PC-9 (cell line): ENCODE data around the gene HCAR1. TPM values are rescaled to one million over a fixed set of nuclear protein-coding genes. Genes with fewer than 3 reads are reported as not detected.
"Not testable (repeated sequence)": the region's sequence is repeated elsewhere in the genome, so short reads cannot be mapped to it uniquely, and the experiment has no call there.

ENCODE experiments used
- BruUV-seq: library from RNA; stranded (reverse); fragments of 400-500 nt; replicated peaks from 2 replicates; lab custom pipeline; 2021; lab: Mats Ljungman, UMichigan
- CTCF ChIA-PET: fragments of 300-600 bp; sonication (Branson Sonifier 250); formaldehyde crosslinking; loops from one replicate; lab custom pipeline; 2022; ENCODE audit warnings: antibody characterized with exemption; lab: Charles Lee
- POLR2A ChIA-PET: fragments of 300-600 bp; sonication (Branson Sonifier 250); formaldehyde crosslinking; loops from one replicate; lab custom pipeline; 2022; ENCODE audit warnings: antibody characterized with exemption; ENCODE audit not compliant: unreplicated experiment; lab: Charles Lee
- DNase-seq, 2 experiments: peaks; one replicate each; pipeline versions ENCODE4 v3.0.0 to v3.0.0-alpha.2; 2015 to 2022; ENCODE audit warnings: mixed read lengths in 1 of 2
- H2AFZ ChIP-seq: fragments of 200-600 bp; sonication (generic); 2 replicates; pipeline ENCODE4 v1.8.1; 2017; ENCODE audit warnings: antibody characterized with exemption
- H3F3A ChIP-seq: fragments of 200-600 bp; sonication (generic); 2 replicates; pipeline ENCODE4 v1.8.1; 2017; ENCODE audit warnings: antibody characterized with exemption, mild to moderate bottlenecking, low read depth; ENCODE audit not compliant: insufficient read depth
- H3K27ac ChIP-seq: fragments of 200-600 bp; sonication (generic); 2 replicates; pipeline ENCODE4 v1.6.1; 2016; ENCODE audit warnings: mixed run types
- H3K27me3 ChIP-seq: fragments of 200-600 bp; sonication (generic); 2 replicates; pipeline ENCODE4 v1.6.1; 2016; ENCODE audit warnings: low read depth, mixed run types; ENCODE audit not compliant: insufficient read depth
- H3K36me3 ChIP-seq: fragments of 200-600 bp; sonication (generic); 2 replicates; pipeline ENCODE4 v1.6.1; 2016; ENCODE audit warnings: low read depth, mixed run types
- H3K4me1 ChIP-seq: fragments of 200-600 bp; sonication (generic); replicated peaks from 2 replicates; pipeline ENCODE4 v1.6.1; 2016; ENCODE audit warnings: mixed run types; ENCODE audit not compliant: insufficient read depth
- H3K4me2 ChIP-seq: fragments of 200-600 bp; sonication (generic); 2 replicates; pipeline ENCODE4 v1.6.1; 2017; ENCODE audit warnings: mixed run types
- H3K4me3 ChIP-seq: fragments of 200-600 bp; sonication (generic); 2 replicates; pipeline ENCODE4 v1.6.1; 2016; ENCODE audit warnings: mixed run types
- H3K79me2 ChIP-seq: fragments of 200-600 bp; sonication (generic); 2 replicates; pipeline ENCODE4 v1.6.1; 2017; ENCODE audit warnings: low read depth, mixed run types
- H3K9me2 ChIP-seq: fragments of 200-600 bp; sonication (generic); 2 replicates; pipeline ENCODE4 v1.8.1; 2017; ENCODE audit warnings: mild to moderate bottlenecking; ENCODE audit not compliant: insufficient read depth
- H3K9me3 ChIP-seq: fragments of 200-600 bp; sonication (generic); 2 replicates; pipeline ENCODE4 v1.8.1; 2016; ENCODE audit warnings: low read depth; ENCODE audit not compliant: insufficient read depth
- H4K20me1 ChIP-seq: fragments of 200-600 bp; sonication (generic); 2 replicates; pipeline ENCODE4 v1.8.1; 2017; ENCODE audit not compliant: insufficient read depth
- intact Hi-C: fragments of 100-400 bp; cut with micrococcal nuclease; formaldehyde crosslinking; loops from one replicate; pipeline ENCODE4 v1.10.0; 2022; ENCODE audit not compliant: unreplicated experiment
- total RNA-seq: library from RNA; stranded (reverse); gene quantifications from 2 replicates; pipeline ENCODE4 v1.2.3, GENCODE V29; 2021

Gene HCAR1
- total RNA-seq, 1 experiment from 2014 or later, result 5.2 TPM

GRCh38 chr12:122709287-122709686, 21.4 kb downstream of the HCAR1 start:
- H3K4me3 ChIP-seq, H3K27me3 ChIP-seq, H3K9me2 ChIP-seq, DNase-seq, H2AFZ ChIP-seq, H3K36me3 ChIP-seq, CTCF ChIA-PET, H4K20me1 ChIP-seq, intact Hi-C loops, POLR2A ChIA-PET, BruUV-seq, H3K79me2 ChIP-seq, H3K9me3 ChIP-seq: not testable (repeated sequence)
- peaks cover 43% of the 10 kb centered on the region for H3K4me1 ChIP-seq
- peaks cover 23% of the 10 kb centered on the region; the same call in 1 of the 2 replicates for H3F3A ChIP-seq
- H3K4me2 ChIP-seq, result peak overlapping the region; percentile 61
- H3K27ac ChIP-seq, result peak overlapping the region; percentile 60

- DNase-seq, H3K36me3 ChIP-seq, BruUV-seq, H3K9me3 ChIP-seq, H2AFZ ChIP-seq, H3K9me2 ChIP-seq, CTCF ChIA-PET, POLR2A ChIA-PET, H4K20me1 ChIP-seq, H3K4me3 ChIP-seq, intact Hi-C loops, H3K27me3 ChIP-seq: not testable (repeated sequence)
- Histone ChIP-seq H3K4me2 (peak overlapping the region; percentile 79), H3F3A (peaks cover 16% of the 10 kb centered on the region; the same call in 1 of the 2 replicates), H3K27ac (0 out of 2 replicates have a peak overlapping the region, but pooled peaks have one; percentile 23), H3K4me1 (peaks cover 45% of the 10 kb centered on the region), H3K79me2 (peaks cover 28% of the 10 kb centered on the region)
These were observed 26.8 kb downstream of the HCAR1 start for GRCh38 chr12:122703841-122704240.

GRCh38 chr12:122702890-122703611, 27.6 kb downstream of the HCAR1 start, which contains the start of gene HCAR2:
Gene HCAR2, minus strand, starts transcription at chr12:122703357. Its CDS starts 74 bp downstream, at chr12:122703283.
- peaks cover 13% of the 10 kb centered on the region; the same call in 1 of the 2 replicates for H3F3A ChIP-seq
- H3K9me3 ChIP-seq, POLR2A ChIA-PET, H3K9me2 ChIP-seq, BruUV-seq, H4K20me1 ChIP-seq, CTCF ChIA-PET, H3K27me3 ChIP-seq, H3K36me3 ChIP-seq, intact Hi-C loops: not testable (repeated sequence)
- DNase-seq, result peak in 1 of 2 experiments; percentile 84
- H3K4me3 ChIP-seq, result peak within 1 kb of the TSS; percentile 45
- H3K4me2 ChIP-seq, result peak within 1 kb of the TSS; percentile 79
- H3K4me1 ChIP-seq, result peaks cover 49% of the 10 kb centered on the region
- H3K79me2 ChIP-seq, result peaks cover 28% of the 10 kb centered on the region
- peak within 1 kb of the TSS; percentile 31 for H3K27ac ChIP-seq
- H2AFZ ChIP-seq, result peak within 1 kb of the TSS; percentile 61; the same call in 1 of the 2 replicates

DNA sequence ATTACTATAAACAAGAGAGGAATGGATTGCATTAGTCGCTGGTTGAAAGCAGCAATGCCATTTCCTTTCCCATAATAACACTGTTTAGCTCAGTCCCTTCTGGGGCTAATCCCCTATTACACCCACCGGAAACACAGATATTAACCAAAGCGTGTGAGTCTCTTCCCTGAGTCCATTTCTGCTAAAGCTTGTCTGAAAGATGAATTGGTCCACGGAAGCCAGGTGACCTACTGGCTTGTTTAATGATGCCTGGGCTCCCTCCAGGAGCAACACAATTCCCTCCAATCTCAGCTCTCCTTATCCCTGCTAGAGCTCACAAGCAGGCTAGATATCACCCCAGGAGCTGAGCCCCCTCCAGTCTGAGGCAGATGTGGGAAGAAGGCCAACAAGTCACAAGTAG, 29.2 kb downstream of the HCAR1 start:
- H2AFZ ChIP-seq, CTCF ChIA-PET, H3K27me3 ChIP-seq, intact Hi-C loops, H4K20me1 ChIP-seq, H3K36me3 ChIP-seq, H3K9me2 ChIP-seq, DNase-seq, BruUV-seq, POLR2A ChIA-PET, H3K9me3 ChIP-seq: not testable (repeated sequence)
- peak overlapping the region; percentile 32; the same call in 1 of the 2 replicates for H3K4me3 ChIP-seq
- H3F3A ChIP-seq, result peaks cover 21% of the 10 kb centered on the region
- peaks cover 22% of the 10 kb centered on the region for H3K79me2 ChIP-seq
- H3K4me2 ChIP-seq, result peak overlapping the region; percentile 79
- 0 out of 2 replicates have a peak overlapping the region, but pooled peaks have one; percentile 6 for H3K27ac ChIP-seq
- H3K4me1 ChIP-seq, result peaks cover 47% of the 10 kb centered on the region

DNA sequence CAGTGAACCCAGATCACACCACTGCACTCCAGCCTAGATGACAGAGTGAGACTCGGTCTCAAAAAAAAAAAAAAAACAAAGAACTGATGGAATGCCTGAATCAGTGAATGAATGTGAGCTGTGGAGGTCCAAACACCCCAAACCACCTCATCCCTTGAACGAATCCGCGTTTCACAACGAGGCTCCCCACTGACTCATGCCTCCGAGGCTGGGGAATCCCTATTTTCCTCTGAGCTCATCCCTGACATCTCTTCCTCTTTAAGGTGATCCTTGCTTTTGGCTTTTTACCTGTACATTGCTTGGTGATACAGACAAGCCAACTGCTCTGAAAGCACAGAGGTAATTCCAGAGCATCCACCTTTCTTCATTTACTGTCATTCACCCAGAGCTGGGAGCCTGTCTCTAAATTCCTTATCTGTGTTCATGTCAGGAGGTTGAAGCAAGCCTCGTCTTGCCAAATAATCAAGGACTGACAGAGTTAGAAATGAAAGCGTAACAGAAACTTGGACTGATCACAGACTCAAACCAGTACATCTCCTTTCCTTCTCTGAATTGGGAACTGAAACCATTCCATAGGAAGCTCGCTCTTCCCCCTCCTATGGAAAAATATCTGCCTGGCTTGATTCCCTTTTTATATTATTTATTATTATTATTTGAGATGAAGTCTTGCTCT, 30.5 kb downstream of the HCAR1 start:
- Histone ChIP-seq H3K79me2 (peaks cover 22% of the 10 kb centered on the region), H3K4me2 (peak overlapping the region; percentile 36; the same call in 1 of the 2 replicates), H3F3A (peaks cover 24% of the 10 kb centered on the region), H3K4me1 (peaks cover 49% of the 10 kb centered on the region)
- BruUV-seq, H4K20me1 ChIP-seq, H3K9me3 ChIP-seq, CTCF ChIA-PET, H3K27ac ChIP-seq, H3K27me3 ChIP-seq, intact Hi-C loops, H3K4me3 ChIP-seq, DNase-seq, H3K36me3 ChIP-seq, POLR2A ChIA-PET, H2AFZ ChIP-seq, H3K9me2 ChIP-seq: not testable (repeated sequence)

GRCh38 chr12:122696922-122697321, 33.7 kb downstream of the HCAR1 start:
- H3K9me2 ChIP-seq, H3K4me3 ChIP-seq, H3K9me3 ChIP-seq, H4K20me1 ChIP-seq, H2AFZ ChIP-seq, H3K27me3 ChIP-seq, intact Hi-C loops, H3K36me3 ChIP-seq, BruUV-seq, CTCF ChIA-PET: not testable (repeated sequence)
- POLR2A ChIA-PET, result interaction anchor here (0.6 kb wide), 2 partner anchors 196 to 686 kb away, joined by 3 to 6 read pairs; partner anchors contain the start of gene ZCCHC8
- peak overlapping the region; percentile 68 for H3K4me2 ChIP-seq
- H3K79me2 ChIP-seq, result peaks cover 14% of the 10 kb centered on the region; the same call in 1 of the 2 replicates
- peaks cover 20% of the 10 kb centered on the region for H3F3A ChIP-seq
- peaks cover 51% of the 10 kb centered on the region for H3K4me1 ChIP-seq
- DNase-seq, result peak; percentile 26 to 56
- peak overlapping the region; percentile 74 for H3K27ac ChIP-seq
